NCI-H460 (cell line): ENCODE results near the gene PARVB. TPM values are rescaled to one million over a fixed set of nuclear protein-coding genes. Genes with fewer than 3 reads are reported as not detected.

Experiments
- DNase-seq: peaks from one replicate; pipeline ENCODE4 v3.0.0-alpha.2; 2016; ENCODE audit warnings: low read depth; ENCODE audit errors: extremely low read depth
- polyA plus RNA-seq: library from polyadenylated mRNA; depleted of rRNA; stranded (reverse); fragments of >200 nt; gene quantifications from 2 replicates; pipeline ENCODE4 v1.2.3, GENCODE V29; 2014; cell fraction: nucleus; rRNA removed
- total RNA-seq: library from RNA; depleted of rRNA; stranded (reverse); fragments of >200 nt; shearing (Covaris generic); gene quantifications from 2 replicates; pipeline ENCODE4 v1.2.3, GENCODE V29; 2014; rRNA removed

Gene PARVB
- 32.2 and 33.0 TPM in 2 replicates for total RNA-seq
- polyA plus RNA-seq: 13.5 and 21.2 TPM in 2 replicates

- no peak for DNase-seq
Observed at GRCh38 chr22:44024288-44024921, at the start of gene PARVB. PARVB (plus strand) TSS chr22:44024302; CDS start chr22:44024340, 38 bp downstream.

- no peak for DNase-seq
Observed at GRCh38 chr22:43975041-43975440, 49.1 kb upstream of the PARVB start.

- no peak for DNase-seq
Observed at GRCh38 chr22:43976861-43977795, 47.0 kb upstream of the PARVB start.

GRCh38 chr22:43978558-43978957 lies 45.5 kb upstream of the PARVB start:
- no peak for DNase-seq

- DNase-seq: no peak
Observed at GRCh38 chr22:43980579-43980978, 43.5 kb upstream of the PARVB start.

- DNase-seq: no peak
Observed at GRCh38 chr22:43980996-43981395, 43.1 kb upstream of the PARVB start.

GRCh38 chr22:43983808-43984207 lies 40.3 kb upstream of the PARVB start:
- DNase-seq: no peak

- DNase-seq: peak; percentile 54
Observed at GRCh38 chr22:43985532-43985931, 38.6 kb upstream of the PARVB start.

GRCh38 chr22:43988116-43988820 lies 35.8 kb upstream of the PARVB start:
- DNase-seq: no peak

GRCh38 chr22:43988960-43989359 lies 35.1 kb upstream of the PARVB start:
- DNase-seq: no peak

- no peak for DNase-seq
Observed at GRCh38 chr22:43990044-43990443, 34.1 kb upstream of the PARVB start.

- DNase-seq: no peak
Observed at GRCh38 chr22:43991316-43992020, 32.6 kb upstream of the PARVB start.

GRCh38 chr22:43992331-43992821 lies 31.7 kb upstream of the PARVB start:
- no peak for DNase-seq

GRCh38 chr22:43993072-43993760 lies 30.9 kb upstream of the PARVB start:
- peak; percentile 28 for DNase-seq

- DNase-seq: no peak
Observed at GRCh38 chr22:43994006-43994405, 30.1 kb upstream of the PARVB start.

- DNase-seq: no peak
Observed at GRCh38 chr22:43994416-43994815, 29.7 kb upstream of the PARVB start.

GRCh38 chr22:43995057-43995685 lies 28.9 kb upstream of the PARVB start:
- no peak for DNase-seq

- no peak for DNase-seq
Observed at GRCh38 chr22:43995798-43996169, 28.3 kb upstream of the PARVB start.
